Kidney epithelial cell (primary cell): Measurements from ENCODE around the gene SMARCC1. TPM values are rescaled to one million over a fixed set of nuclear protein-coding genes. Genes with fewer than 3 reads are reported as not detected.

Experiments used
- DNase-seq: peaks from one replicate; pipeline ENCODE4 v3.0.0-alpha.2; 2010; ENCODE audit warnings: low read depth
- H3K27me3 ChIP-seq: 2 replicates; pipeline ENCODE4 v1.6.0; 2011; ENCODE audit warnings: low read length; ENCODE audit not compliant: control insufficient read depth, insufficient read depth
- H3K36me3 ChIP-seq: 2 replicates; pipeline ENCODE4 v1.5.1; 2011; ENCODE audit warnings: low read length; ENCODE audit not compliant: control insufficient read depth, insufficient read depth
- H3K4me3 ChIP-seq: 2 replicates; pipeline ENCODE4 v1.5.1; 2011; ENCODE audit warnings: low read depth, mild to moderate bottlenecking, control low read depth, low read length
- CTCF ChIP-seq: IDR thresholded peaks from 2 replicates; pipeline ENCODE4 v1.5.1; 2011; ENCODE audit warnings: mild to moderate bottlenecking, moderate library complexity, low read length, control low read depth, inconsistent platforms; ENCODE audit not compliant: insufficient read depth, poor library complexity, severe bottlenecking
- total RNA-seq: library from RNA; depleted of rRNA; stranded (reverse); fragments of >200 nt; gene quantifications from 2 replicates; pipeline ENCODE4 v1.2.3, GENCODE V29; 2015

The SMARCC1 gene
- total RNA-seq, 1 donor from 2014 or later = 94.0 TPM

- no peak overlapping the region for H3K4me3 ChIP-seq
- no peak for TF ChIP-seq CTCF
- no peak for DNase-seq
- H3K27me3 ChIP-seq = no peaks in the 10 kb centered on the region
- no peaks in the 10 kb centered on the region for H3K36me3 ChIP-seq
Observed at GRCh38 chr3:47678446-47679338, 103.0 kb downstream of the SMARCC1 start.

GRCh38 chr3:47669026-47669749 is 112.5 kb downstream of the SMARCC1 start:
- Histone ChIP-seq H3K27me3 (no peaks in the 10 kb centered on the region), H3K4me3 (no peak overlapping the region), H3K36me3 (peaks cover 2% of the 10 kb centered on the region)
- TF ChIP-seq CTCF = no peak
- DNase-seq = peak; percentile 16

GRCh38 chr3:47666118-47666517 is 115.6 kb downstream of the SMARCC1 start:
- Histone ChIP-seq H3K27me3 (no peaks in the 10 kb centered on the region), H3K4me3 (no peak overlapping the region), H3K36me3 (peaks cover 3% of the 10 kb centered on the region)
- no peak for TF ChIP-seq CTCF
- DNase-seq = no peak

GRCh38 chr3:47664519-47664918 is 117.2 kb downstream of the SMARCC1 start:
- no peak overlapping the region for H3K4me3 ChIP-seq
- peaks cover 2% of the 10 kb centered on the region for H3K36me3 ChIP-seq
- no peaks in the 10 kb centered on the region for H3K27me3 ChIP-seq
- DNase-seq = no peak
- no peak for TF ChIP-seq CTCF

- DNase-seq = no peak
- peaks cover 2% of the 10 kb centered on the region for H3K36me3 ChIP-seq
- H3K27me3 ChIP-seq = no peaks in the 10 kb centered on the region
- H3K4me3 ChIP-seq = no peak overlapping the region
- TF ChIP-seq CTCF = no peak
Observed at GRCh38 chr3:47663630-47664240, 118.0 kb downstream of the SMARCC1 start.
